Endodermal cell (in vitro differentiated cells): ENCODE results near the gene VTI1A. TPM values are rescaled to one million over a fixed set of nuclear protein-coding genes. Genes with fewer than 3 reads are reported as not detected.

Source experiments
- DNase-seq: peaks from one replicate; pipeline ENCODE4 v3.0.0-alpha.2; 2017
- H3K27ac ChIP-seq: 2 replicates; pipeline ENCODE4 v1.5.1; 2013; ENCODE audit warnings: mild to moderate bottlenecking, low read depth, low read length, moderate library complexity
- H3K27me3 ChIP-seq: 2 replicates; pipeline ENCODE4 v1.6.1; 2013; ENCODE audit warnings: mild to moderate bottlenecking, low read length, moderate library complexity; ENCODE audit not compliant: insufficient read depth, control insufficient read depth, poor library complexity, severe bottlenecking
- H3K36me3 ChIP-seq: 2 replicates; pipeline ENCODE4 v1.7.0; 2013; ENCODE audit warnings: mild to moderate bottlenecking, low read length, moderate library complexity; ENCODE audit not compliant: control insufficient read depth, insufficient read depth
- H3K4me1 ChIP-seq: one replicate; pipeline ENCODE4 v1.7.0; 2013; ENCODE audit warnings: low read length; ENCODE audit not compliant: control insufficient read depth, insufficient read depth
- H3K4me3 ChIP-seq: 2 replicates; pipeline ENCODE4 v1.5.1; 2013; ENCODE audit warnings: mild to moderate bottlenecking, low read length, moderate library complexity
- H3K9ac ChIP-seq: 2 replicates; pipeline ENCODE4 v1.6.1; 2013; ENCODE audit warnings: mild to moderate bottlenecking, low read length, moderate library complexity; ENCODE audit not compliant: poor library complexity, severe bottlenecking; ENCODE audit errors: extremely low read depth
- H3K9me3 ChIP-seq: 2 replicates; pipeline ENCODE4 v1.6.1; 2013; ENCODE audit warnings: mild to moderate bottlenecking, low read length, moderate library complexity; ENCODE audit not compliant: control insufficient read depth
- H3K27ac Mint-ChIP-seq: 2 replicates; pipeline ENCODE4 v1.8.0; 2020; ENCODE audit warnings: mixed read lengths
- H3K27me3 Mint-ChIP-seq: 2 replicates; pipeline ENCODE4 v1.8.0; 2021; ENCODE audit warnings: mild to moderate bottlenecking, mixed read lengths; ENCODE audit not compliant: insufficient read depth
- H3K36me3 Mint-ChIP-seq: 2 replicates; pipeline ENCODE4 v1.8.0; 2020; ENCODE audit warnings: low read depth, mixed read lengths
- H3K4me1 Mint-ChIP-seq: 2 replicates; pipeline ENCODE4 v1.8.0; 2020; ENCODE audit warnings: mixed read lengths
- H3K4me3 Mint-ChIP-seq: 2 replicates; pipeline ENCODE4 v1.8.0; 2020; ENCODE audit warnings: mild to moderate bottlenecking, moderate library complexity, mixed read lengths
- H3K9me3 Mint-ChIP-seq: 2 replicates; pipeline ENCODE4 v1.8.0; 2020; ENCODE audit warnings: mild to moderate bottlenecking, mixed read lengths
- CTCF ChIP-seq: fragments of 200-600 bp; sonication (generic); conservative IDR thresholded peaks from 2 replicates; pipeline ENCODE4 v1.5.0; 2021; ENCODE audit warnings: antibody characterized with exemption, mild to moderate bottlenecking
- WGBS, 2 experiments: methylation state at CpG; one replicate each; pipeline versions ENCODE4 v1.1.5 to v1.1.7; 2013; ENCODE audit warnings: missing lambda C conversion rate in 2 of 2, mixed read lengths in 1 of 2; ENCODE audit not compliant: insufficient coverage in 1 of 2, insufficient read length in 1 of 2; 5-methylcytosine and 5-hydroxymethylcytosine counted together
- total RNA-seq, 2 donors: library from RNA; stranded (reverse); fragmentation: NEBNext Ultra II Directional in 1 of 2; extraction: Animal tissue kit (Norgen Biotek cat#: 25700) in 1 of 2; gene quantifications; 2 replicates in 1 of 2; 3 replicates in 1 of 2; pipeline ENCODE4 v1.2.1, GENCODE V29; 2021

Gene VTI1A
- total RNA-seq, 2 donors from 2014 or later, result 27.0 to 29.9 TPM

- no peak for TF ChIP-seq CTCF
- Mint-ChIP-seq H3K9me3 (peaks cover 12% of the 10 kb centered on the region), H3K4me1 (peaks cover 27% of the 10 kb centered on the region), H3K4me3 (no peak overlapping the region), H3K27me3 (no peaks in the 10 kb centered on the region), H3K36me3 (peaks cover 16% of the 10 kb centered on the region), H3K27ac (no peak overlapping the region)
- H3K36me3 ChIP-seq, result no peaks in the 10 kb centered on the region
- H3K27me3 ChIP-seq, result no peaks in the 10 kb centered on the region
- H3K4me3 ChIP-seq, result no peak overlapping the region
- whole genome bisulfite sequencing, 2 experiments, result 100% methylated on average over 1 to 2 of the region's 2 CpGs
- no peak overlapping the region for H3K9ac ChIP-seq
- H3K27ac ChIP-seq, result no peak overlapping the region
- H3K9me3 ChIP-seq, result no peaks in the 10 kb centered on the region
- peaks cover 7% of the 10 kb centered on the region for H3K4me1 ChIP-seq
- no peak for DNase-seq
Measured at GRCh38 chr10:112769081-112769480, 322.1 kb downstream of the VTI1A start.

DNA sequence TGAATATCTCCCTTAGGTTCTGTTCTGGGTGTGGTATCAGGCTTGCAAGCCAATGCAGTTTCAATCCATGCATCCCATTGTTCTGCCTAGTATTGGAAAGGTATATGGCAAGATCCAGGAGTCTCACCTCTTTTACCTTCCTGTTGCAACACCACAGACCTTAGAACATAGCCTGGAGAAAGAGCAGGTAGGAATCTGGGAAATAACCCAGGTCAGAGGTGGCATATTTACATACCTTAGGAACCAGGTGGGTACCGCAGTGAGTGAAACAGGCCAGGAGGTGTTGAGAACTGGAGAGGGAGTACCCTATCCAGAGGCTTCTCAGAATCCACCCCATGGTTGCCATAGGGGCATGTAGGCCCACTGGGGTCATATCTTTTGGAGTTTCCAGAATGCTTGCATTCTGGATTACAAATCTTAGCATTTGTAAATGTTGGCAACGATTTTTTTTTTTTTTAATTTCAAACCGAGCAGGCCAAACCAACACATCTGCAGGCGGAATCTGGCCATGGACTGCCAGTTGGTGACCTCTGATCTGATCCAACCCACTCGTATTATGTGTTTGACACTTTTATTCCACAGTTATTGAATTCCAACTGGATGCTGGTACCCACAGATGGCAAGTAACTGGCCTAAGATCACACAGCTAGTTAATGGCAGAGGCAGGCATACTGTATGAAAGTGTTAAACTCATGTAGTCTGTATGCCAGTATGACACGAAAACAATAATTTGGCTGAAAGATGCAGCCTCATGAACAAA is 322.8 kb downstream of the VTI1A start:
- peaks cover 16% of the 10 kb centered on the region for H3K36me3 Mint-ChIP-seq
- H3K36me3 ChIP-seq, result no peaks in the 10 kb centered on the region
- no peak overlapping the region for H3K27ac ChIP-seq
- H3K4me1 Mint-ChIP-seq, result peaks cover 27% of the 10 kb centered on the region
- no peaks in the 10 kb centered on the region for H3K27me3 ChIP-seq
- H3K4me3 ChIP-seq, result no peak overlapping the region
- H3K4me1 ChIP-seq, result peaks cover 7% of the 10 kb centered on the region
- H3K27me3 Mint-ChIP-seq, result no peaks in the 10 kb centered on the region
- no peak overlapping the region for H3K27ac Mint-ChIP-seq
- H3K4me3 Mint-ChIP-seq, result no peak overlapping the region
- no peak for TF ChIP-seq CTCF
- WGBS, 2 experiments, result 97 to 99% methylated on average over 6 of the region's 6 CpGs
- no peak overlapping the region for H3K9ac ChIP-seq
- H3K9me3 ChIP-seq, result no peaks in the 10 kb centered on the region
- no peak for DNase-seq
- peaks cover 12% of the 10 kb centered on the region for H3K9me3 Mint-ChIP-seq

- no peak overlapping the region for H3K4me3 ChIP-seq
- H3K9ac ChIP-seq, result no peak overlapping the region
- Mint-ChIP-seq H3K4me3 (no peak overlapping the region), H3K27ac (no peak overlapping the region), H3K36me3 (peaks cover 16% of the 10 kb centered on the region), H3K27me3 (no peaks in the 10 kb centered on the region), H3K4me1 (peaks cover 38% of the 10 kb centered on the region), H3K9me3 (peaks cover 12% of the 10 kb centered on the region)
- no peak for DNase-seq
- no peak overlapping the region for H3K27ac ChIP-seq
- H3K4me1 ChIP-seq, result peaks cover 3% of the 10 kb centered on the region
- WGBS, 2 experiments, result 93 to 100% methylated on average over 2 to 3 of the region's 3 CpGs
- H3K36me3 ChIP-seq, result no peaks in the 10 kb centered on the region
- no peak for TF ChIP-seq CTCF
- H3K9me3 ChIP-seq, result no peaks in the 10 kb centered on the region
- H3K27me3 ChIP-seq, result no peaks in the 10 kb centered on the region
Measured at GRCh38 chr10:112771733-112772132, 324.7 kb downstream of the VTI1A start.
